GM19438 (cell line): ENCODE results near the gene ROBO1.

Experiments
- ATAC-seq: cut with Tn5 transposase; IDR thresholded peaks from one replicate; pipeline ENCODE4 v1.9.1; 2021; ENCODE audit warnings: low read depth; ENCODE audit not compliant: unreplicated experiment

The ROBO1 gene

GRCh38 chr3:78995087-78995486 is 772.7 kb downstream of the ROBO1 start:
- no peak for ATAC-seq

- no peak for ATAC-seq
Observed at GRCh38 chr3:78994174-78995027, 773.4 kb downstream of the ROBO1 start.

GRCh38 chr3:78993375-78993774 is 774.4 kb downstream of the ROBO1 start:
- ATAC-seq = no peak

GRCh38 chr3:78992830-78993229 is 775.0 kb downstream of the ROBO1 start:
- no peak for ATAC-seq

- ATAC-seq = no peak
Observed at GRCh38 chr3:78992400-78992799, 775.4 kb downstream of the ROBO1 start.

GRCh38 chr3:78991656-78992055 is 776.1 kb downstream of the ROBO1 start:
- ATAC-seq = no peak

- no peak for ATAC-seq
Observed at GRCh38 chr3:78990156-78990555, 777.6 kb downstream of the ROBO1 start.

GRCh38 chr3:78988324-78988723 is 779.5 kb downstream of the ROBO1 start:
- ATAC-seq = no peak

GRCh38 chr3:78986416-78987101 is 781.2 kb downstream of the ROBO1 start:
- ATAC-seq = no peak

GRCh38 chr3:78985981-78986380 is 781.8 kb downstream of the ROBO1 start:
- ATAC-seq = no peak

- no peak for ATAC-seq
Observed at GRCh38 chr3:78979028-78979427, 788.8 kb downstream of the ROBO1 start.

- no peak for ATAC-seq
Observed at GRCh38 chr3:78978037-78978436, 789.8 kb downstream of the ROBO1 start.

- ATAC-seq = no peak
Observed at GRCh38 chr3:78977073-78977472, 790.7 kb downstream of the ROBO1 start.

- no peak for ATAC-seq
Observed at GRCh38 chr3:78976200-78976599, 791.6 kb downstream of the ROBO1 start.

GRCh38 chr3:78974181-78974790 is 793.5 kb downstream of the ROBO1 start:
- ATAC-seq = no peak

- ATAC-seq = no peak
Observed at GRCh38 chr3:78972617-78973301, 795.0 kb downstream of the ROBO1 start.

- no peak for ATAC-seq
Observed at GRCh38 chr3:78970656-78971055, 797.1 kb downstream of the ROBO1 start.

GRCh38 chr3:78969483-78969882 is 798.3 kb downstream of the ROBO1 start:
- no peak for ATAC-seq

- no peak for ATAC-seq
Observed at GRCh38 chr3:78967061-78967460, 800.7 kb downstream of the ROBO1 start.

GRCh38 chr3:78963771-78964170 is 804.0 kb downstream of the ROBO1 start:
- ATAC-seq = no peak

GRCh38 chr3:78957456-78957855 is 810.3 kb downstream of the ROBO1 start:
- ATAC-seq = no peak
